HG03354 (cell line): ENCODE data around the gene C6orf132.

Source experiments
- ATAC-seq: cut with Tn5 transposase; IDR thresholded peaks from one replicate; pipeline ENCODE4 v1.9.1; 2021; ENCODE audit warnings: mild to moderate bottlenecking; ENCODE audit not compliant: unreplicated experiment, poor library complexity, severe bottlenecking

C6orf132 gene

GRCh38 chr6:42137194-42137753, 5.1 kb downstream of the C6orf132 start:
- no peak for ATAC-seq

- peak; percentile 60 for ATAC-seq
Measured at GRCh38 chr6:42136508-42137193, 5.8 kb downstream of the C6orf132 start.

DNA sequence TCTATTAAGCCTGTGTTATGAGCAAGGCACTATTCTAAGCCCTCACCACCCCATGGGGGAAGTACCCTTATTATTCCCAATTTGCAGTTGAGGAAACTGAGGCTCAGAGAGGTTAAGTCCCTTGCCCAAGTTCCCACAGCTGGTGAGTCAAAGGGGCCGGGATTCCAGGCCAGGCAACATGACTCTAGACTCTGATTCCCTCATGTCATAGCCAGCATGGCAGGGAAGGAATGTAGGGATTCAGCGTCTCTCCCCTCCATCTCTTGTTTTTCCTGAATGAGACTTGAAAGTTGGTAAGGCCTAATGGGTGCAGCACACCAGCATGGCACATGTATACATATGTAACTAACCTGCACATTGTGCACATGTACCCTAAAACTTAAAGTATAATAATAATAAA, 6.7 kb downstream of the C6orf132 start:
- ATAC-seq, result no peak

- ATAC-seq, result no peak
Measured at GRCh38 chr6:42135161-42135560, 7.3 kb downstream of the C6orf132 start.

DNA sequence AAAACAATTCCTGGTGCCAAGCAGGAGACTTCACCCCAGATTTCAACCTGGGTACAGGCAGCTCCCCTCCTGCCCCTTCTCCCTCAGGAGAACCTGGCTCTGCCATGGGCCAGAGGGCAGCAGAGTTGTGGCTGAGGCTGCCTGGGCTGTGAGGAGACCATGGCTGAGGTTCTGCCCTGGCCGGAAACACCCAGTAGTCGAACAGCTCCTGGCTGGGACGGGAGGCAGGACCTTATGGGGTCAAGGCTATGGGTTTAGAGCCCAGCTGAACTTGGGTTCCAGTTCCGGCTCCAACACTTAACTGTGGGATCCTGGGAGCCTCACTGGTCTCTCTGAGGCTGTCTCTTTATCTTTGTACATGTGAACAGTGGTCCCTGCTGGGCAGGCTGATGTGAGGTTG, 8.5 kb downstream of the C6orf132 start:
- no peak for ATAC-seq

DNA sequence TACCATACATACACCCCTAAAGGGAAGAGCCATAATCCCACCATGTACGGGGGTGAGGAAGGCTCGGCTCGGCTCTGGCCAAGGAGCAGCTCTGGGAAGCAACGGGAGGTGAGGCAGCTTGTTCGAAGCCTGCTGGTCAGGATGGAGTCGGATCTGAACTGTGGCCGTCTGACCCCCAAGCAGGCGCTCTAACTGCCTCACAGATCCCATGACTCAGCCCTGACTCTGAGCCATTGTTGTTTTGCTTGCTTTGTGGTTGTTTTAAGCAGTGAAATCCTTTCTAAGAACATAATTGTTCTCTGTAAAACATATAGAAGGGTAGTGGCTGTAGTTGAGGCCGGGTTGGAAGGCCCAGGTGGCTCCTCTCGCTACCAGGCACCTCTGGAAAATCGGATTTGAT, 10.9 kb downstream of the C6orf132 start:
- no peak for ATAC-seq

DNA sequence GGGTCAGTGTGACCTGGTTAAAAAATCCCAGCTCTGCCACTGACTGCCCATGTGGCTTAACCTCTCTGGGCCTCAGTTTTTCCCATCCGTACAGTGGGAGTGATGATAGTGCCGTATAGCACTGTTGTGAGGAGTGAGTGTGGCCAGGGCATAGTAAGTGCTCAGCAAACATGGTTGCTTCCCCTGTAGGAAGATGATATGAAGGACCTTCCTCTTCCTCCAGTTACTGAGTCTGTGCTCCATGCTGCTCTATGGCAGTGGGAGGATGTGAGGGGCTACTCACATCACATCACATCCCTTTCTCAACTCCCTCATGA, 13.1 kb downstream of the C6orf132 start:
- no peak for ATAC-seq

GRCh38 chr6:42128460-42129359, 13.7 kb downstream of the C6orf132 start:
- no peak for ATAC-seq

- ATAC-seq, result no peak
Measured at GRCh38 chr6:42125663-42126062, 16.8 kb downstream of the C6orf132 start.

DNA sequence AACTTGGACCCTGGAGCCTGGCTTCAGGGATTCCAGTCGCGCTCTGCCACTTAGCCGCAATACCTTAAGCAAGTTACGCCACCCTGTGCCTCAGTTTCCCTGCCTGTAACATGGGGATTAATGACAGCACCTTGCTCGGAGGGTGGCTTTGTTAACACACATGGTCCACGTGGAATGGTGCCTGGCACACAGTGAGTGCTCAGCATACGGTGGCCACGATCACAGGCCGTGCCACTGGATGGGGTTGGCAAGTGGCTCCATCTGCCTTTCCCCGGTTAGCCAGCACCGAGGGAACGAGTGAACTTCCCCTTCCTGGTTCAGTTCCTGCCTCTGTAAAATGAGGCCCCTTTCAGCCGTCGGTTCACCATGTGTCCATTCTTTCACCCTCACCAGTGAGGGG, 17.2 kb downstream of the C6orf132 start:
- no peak for ATAC-seq

DNA sequence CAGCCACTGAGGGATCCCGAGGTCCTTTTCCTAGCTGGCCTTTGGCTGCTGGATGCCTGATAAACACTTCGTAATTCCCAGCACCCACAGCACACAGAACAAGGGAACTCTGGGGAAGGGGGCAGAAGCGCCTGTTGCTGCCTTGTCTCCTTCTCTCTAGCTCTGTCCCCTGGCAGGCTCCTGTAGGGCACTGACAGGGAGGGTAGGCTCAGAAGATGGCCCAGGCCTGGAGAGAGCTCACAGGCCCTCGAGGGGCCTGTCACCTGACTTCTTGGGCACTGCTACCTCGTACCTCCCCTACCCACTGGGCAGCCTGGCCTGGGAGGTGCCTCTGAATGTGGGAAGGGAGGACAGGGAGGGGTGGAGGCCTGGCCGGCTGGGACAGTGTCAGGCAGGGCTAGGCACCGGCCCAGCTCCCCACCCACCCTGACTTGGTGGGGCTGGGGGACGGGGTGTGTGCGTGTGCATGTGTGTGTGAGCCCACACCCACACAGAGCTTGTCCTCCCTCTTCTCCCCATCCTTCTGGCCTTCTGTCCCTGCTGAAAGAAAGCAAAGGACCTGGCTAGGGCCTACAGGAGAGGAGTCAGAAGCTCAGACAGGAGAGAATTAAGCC, 18.1 kb downstream of the C6orf132 start:
- no peak for ATAC-seq

- ATAC-seq, result no peak
Measured at GRCh38 chr6:42123379-42124103, 18.9 kb downstream of the C6orf132 start.

DNA sequence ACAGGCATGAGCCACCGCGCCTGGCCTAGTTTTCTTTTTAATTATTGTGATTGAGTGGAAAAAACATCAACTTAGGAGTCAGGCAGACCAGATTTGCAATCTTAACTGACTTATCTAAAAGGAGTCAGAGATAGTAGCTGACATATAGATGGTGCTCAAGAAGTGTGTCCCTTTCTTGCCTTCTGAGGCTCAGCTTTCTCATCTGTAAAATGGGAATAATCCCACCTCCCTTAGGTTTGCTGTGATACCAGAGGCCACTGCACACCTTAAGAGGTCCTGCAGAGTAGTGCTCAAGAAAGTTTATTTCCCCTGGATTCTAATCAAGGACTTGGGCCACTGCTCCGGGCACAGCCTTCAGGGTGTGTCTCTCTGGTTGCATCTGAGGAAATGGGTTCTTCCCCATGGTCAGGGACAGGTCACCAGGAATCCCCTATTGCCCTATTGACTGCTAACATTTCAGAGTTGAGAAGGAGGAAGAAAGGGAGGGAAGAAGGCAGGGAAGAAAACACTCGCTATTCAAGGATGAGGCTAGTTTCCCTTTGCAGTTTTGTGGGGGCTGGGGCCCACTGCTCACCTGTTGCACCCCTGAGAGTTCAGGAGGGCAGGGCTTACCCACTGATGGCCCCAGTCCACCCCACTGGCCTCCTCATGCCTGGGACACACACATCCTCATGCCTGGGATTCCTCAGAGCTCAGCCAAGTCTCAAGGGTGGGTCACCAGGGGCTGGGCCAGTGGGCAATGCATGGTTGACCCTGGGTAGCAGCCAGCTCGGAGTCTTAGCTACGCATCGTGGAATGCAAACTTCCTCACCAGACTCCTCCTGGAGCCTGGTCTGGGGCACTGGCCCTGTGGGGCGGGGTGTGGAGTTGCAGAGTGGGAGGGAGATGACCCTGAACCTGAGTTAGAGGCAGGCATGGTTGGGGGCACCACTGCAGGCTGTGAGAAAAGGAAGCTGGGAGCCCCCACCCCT, 21.2 kb downstream of the C6orf132 start:
- no peak for ATAC-seq

DNA sequence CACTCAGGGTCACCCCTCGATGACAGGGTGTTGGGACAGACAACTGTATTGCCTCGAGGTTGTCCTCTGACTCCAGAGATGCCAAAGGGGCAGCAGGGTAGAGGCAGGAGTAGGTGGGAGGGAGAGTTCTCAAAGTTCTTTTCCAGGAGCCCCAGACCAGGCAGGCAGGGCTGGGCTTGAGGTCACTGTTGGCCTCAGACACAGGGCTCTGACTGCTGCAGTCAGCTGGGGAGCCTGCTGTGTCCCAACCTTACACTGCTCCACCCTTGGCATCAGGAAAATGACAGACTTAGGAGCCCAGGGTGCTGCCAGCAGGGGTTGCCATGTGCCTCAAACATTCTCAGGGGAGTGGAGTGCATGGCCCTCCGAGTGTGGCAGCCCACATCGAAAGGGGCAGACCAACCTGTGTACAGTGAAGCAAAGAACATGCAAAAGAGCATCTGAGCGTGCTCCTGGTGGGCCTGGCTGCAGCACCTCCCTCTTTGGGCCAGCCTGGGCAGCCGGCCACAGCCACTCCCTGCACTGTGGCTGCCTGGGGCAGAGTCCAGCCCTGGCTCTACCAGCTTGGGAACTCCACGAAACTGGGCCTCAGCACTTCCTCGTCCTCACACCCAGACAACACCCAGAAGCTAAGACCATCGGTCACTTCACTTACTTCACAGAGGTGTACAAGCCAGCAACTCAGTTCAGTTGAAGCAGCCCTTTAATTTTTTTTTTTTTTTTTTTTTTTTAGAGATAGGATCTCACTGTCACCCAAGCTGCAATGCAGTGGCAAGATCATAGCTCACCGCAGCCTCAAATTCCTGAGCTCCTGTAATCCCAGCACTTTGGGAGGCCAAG, 24.0 kb downstream of the C6orf132 start:
- no peak for ATAC-seq

DNA sequence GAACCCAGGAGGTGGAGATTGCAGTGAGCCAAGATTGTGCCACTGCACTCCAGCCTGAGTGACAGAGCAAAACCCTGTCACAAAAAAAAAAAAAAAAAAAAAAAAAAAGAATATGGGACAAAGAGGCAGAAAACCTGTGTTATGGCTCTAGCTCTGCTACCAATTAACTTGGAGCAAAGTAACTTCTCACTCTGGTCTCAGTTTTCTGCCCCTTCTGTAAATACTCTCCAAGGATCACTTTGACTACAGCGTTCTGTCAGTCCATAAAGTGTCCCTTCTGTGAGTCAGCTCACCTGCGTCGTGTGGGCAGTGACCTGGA, 24.6 kb downstream of the C6orf132 start:
- ATAC-seq, result no peak

- ATAC-seq, result no peak
Measured at GRCh38 chr6:42113936-42114636, 28.3 kb downstream of the C6orf132 start.

DNA sequence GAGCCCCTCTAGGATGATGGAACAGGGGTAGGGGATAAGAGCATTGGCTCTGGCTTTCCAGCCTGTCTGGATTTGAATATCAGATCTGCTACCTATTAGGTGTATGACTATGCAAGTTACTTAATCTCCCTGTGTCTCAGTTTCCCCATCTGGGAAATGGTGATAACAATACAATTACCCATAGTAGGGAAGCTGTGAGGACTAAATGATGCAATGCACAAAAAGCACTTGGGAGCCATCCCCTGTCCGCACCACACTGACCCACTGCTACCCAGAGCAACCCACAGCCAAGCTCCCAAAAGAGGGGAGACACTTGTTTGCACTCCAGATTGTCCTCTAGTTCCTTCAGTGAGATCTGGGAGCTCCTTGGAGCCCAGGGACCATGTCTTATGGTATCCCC, 30.1 kb downstream of the C6orf132 start:
- no peak for ATAC-seq

DNA sequence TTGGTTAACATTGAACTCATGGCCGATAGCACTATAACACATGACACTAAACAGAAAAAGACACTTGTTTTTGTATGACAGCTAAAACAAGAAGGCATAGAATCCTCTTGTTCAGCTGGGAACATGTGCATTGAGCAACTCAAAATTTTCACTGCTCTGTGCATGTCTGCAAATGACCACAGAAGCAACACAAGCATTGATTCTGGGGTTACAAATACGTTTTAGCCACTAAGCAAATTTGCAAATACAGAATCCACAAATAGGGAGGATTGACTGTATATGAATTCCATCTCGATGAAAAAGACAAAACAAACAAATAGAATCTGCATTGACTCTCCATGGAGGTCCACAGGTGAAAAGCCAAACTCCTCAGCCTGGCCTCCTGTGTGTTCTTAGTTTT, 31.7 kb downstream of the C6orf132 start:
- no peak for ATAC-seq
